PC-3 (cell line): Measurements from ENCODE around the gene CTDSP1. TPM values are rescaled to one million over a fixed set of nuclear protein-coding genes. Genes with fewer than 3 reads are reported as not detected.

ENCODE experiments used
- ATAC-seq: fragments of 200-7000 bp; cut with Tn5 transposase; 2 replicates; pipeline ENCODE4 v1.9.1; 2020; ENCODE audit warnings: mild to moderate bottlenecking, moderate library complexity
- BruUV-seq: library from RNA; stranded (reverse); fragments of 400-500 nt; replicated peaks from 2 replicates; lab custom pipeline; 2021; lab: Mats Ljungman, UMichigan
- CTCF ChIA-PET: fragments of 300-600 bp; sonication (Branson Sonifier 250); formaldehyde crosslinking; loops from one replicate; lab custom pipeline; 2022; ENCODE audit warnings: antibody characterized with exemption; lab: Charles Lee
- POLR2A ChIA-PET: fragments of 300-600 bp; sonication (Branson Sonifier 250); formaldehyde crosslinking; loops from one replicate; lab custom pipeline; 2022; ENCODE audit warnings: antibody characterized with exemption; ENCODE audit not compliant: unreplicated experiment; lab: Charles Lee
- DNase-seq: peaks from one replicate; pipeline ENCODE4 v3.0.0-alpha.2; 2015
- H2AFZ ChIP-seq: fragments of 300-600 bp; sonication (generic); 2 replicates; pipeline ENCODE4 v1.6.0; 2016; ENCODE audit warnings: antibody characterized with exemption, low read length
- H3F3A ChIP-seq: fragments of 300-600 bp; sonication (generic); one replicate; pipeline ENCODE4 v1.6.0; 2017; ENCODE audit warnings: antibody characterized with exemption, low read length, control low read depth, mild to moderate bottlenecking; ENCODE audit not compliant: unreplicated experiment
- H3K27ac ChIP-seq: fragments of 300-600 bp; sonication (generic); 2 replicates; pipeline ENCODE4 v1.5.1; 2016; ENCODE audit warnings: mild to moderate bottlenecking, low read length
- H3K27me3 ChIP-seq: fragments of 300-600 bp; sonication (generic); 2 replicates; pipeline ENCODE4 v1.6.1; 2016; ENCODE audit warnings: low read length, mixed read lengths
- H3K36me3 ChIP-seq: fragments of 300-600 bp; sonication (generic); 2 replicates; pipeline ENCODE4 v1.6.1; 2016; ENCODE audit warnings: low read depth, mixed run types, low read length, mixed read lengths
- H3K4me1 ChIP-seq: fragments of 300-600 bp; sonication (generic); 2 replicates; pipeline ENCODE4 v1.5.1; 2016; ENCODE audit warnings: low read length; ENCODE audit not compliant: insufficient read depth
- H3K4me2 ChIP-seq: fragments of 300-600 bp; sonication (generic); 2 replicates; pipeline ENCODE4 v1.6.0; 2016; ENCODE audit warnings: low read length
- H3K4me3 ChIP-seq: fragments of 300-600 bp; sonication (generic); 2 replicates; pipeline ENCODE4 v1.5.1; 2016; ENCODE audit warnings: mild to moderate bottlenecking, low read length, mixed read lengths
- H3K79me2 ChIP-seq: fragments of 300-600 bp; sonication (generic); 2 replicates; pipeline ENCODE4 v1.6.1; 2017; ENCODE audit warnings: low read length, mixed read lengths
- H3K9ac ChIP-seq: fragments of 300-600 bp; sonication (generic); 2 replicates; pipeline ENCODE4 v1.6.0; 2016; ENCODE audit warnings: mild to moderate bottlenecking, low read length
- H3K9me2 ChIP-seq: fragments of 300-600 bp; sonication (generic); replicated peaks from 2 replicates; pipeline ENCODE4 v1.6.1; 2016; ENCODE audit warnings: mixed run types, low read length, mixed read lengths
- H3K9me3 ChIP-seq: fragments of 300-600 bp; sonication (generic); 2 replicates; pipeline ENCODE4 v1.6.1; 2016; ENCODE audit warnings: low read length, mixed read lengths
- H4K20me1 ChIP-seq: fragments of 300-600 bp; sonication (generic); 2 replicates; pipeline ENCODE4 v1.6.1; 2016; ENCODE audit warnings: low read length, mixed read lengths
- EZH2 ChIP-seq: fragments of 300-600 bp; sonication (generic); IDR thresholded peaks from one replicate; pipeline ENCODE4 v1.6.1; 2017; ENCODE audit warnings: antibody characterized with exemption, mild to moderate bottlenecking, low read length; ENCODE audit not compliant: unreplicated experiment
- EZH2phosphoT487 ChIP-seq: fragments of 300-600 bp; sonication (generic); IDR thresholded peaks from 2 replicates; pipeline ENCODE4 v1.6.1; 2018; ENCODE audit warnings: mild to moderate bottlenecking, antibody characterized with exemption, low read length, borderline replicate concordance
- intact Hi-C: fragments of 100-400 bp; cut with micrococcal nuclease; formaldehyde crosslinking; loops from 2 replicates; pipeline ENCODE4 v1.9.0; 2023
- total RNA-seq: library from RNA; depleted of rRNA; stranded (reverse); fragments of >200 nt; gene quantifications from 2 replicates; pipeline ENCODE4 v1.2.3, GENCODE V29; 2014
- TF ChIP-seq, protein P1 (sequence below): fragments of 300-600 bp; sonication (generic); conservative IDR thresholded peaks from 2 replicates; pipeline ENCODE4 v1.5.1; 2017; ENCODE audit warnings: antibody characterized with exemption, low read depth, mild to moderate bottlenecking, low read length

CTDSP1 gene
- total RNA-seq, 1 experiment from 2014 or later: 73.2 TPM

DNA sequence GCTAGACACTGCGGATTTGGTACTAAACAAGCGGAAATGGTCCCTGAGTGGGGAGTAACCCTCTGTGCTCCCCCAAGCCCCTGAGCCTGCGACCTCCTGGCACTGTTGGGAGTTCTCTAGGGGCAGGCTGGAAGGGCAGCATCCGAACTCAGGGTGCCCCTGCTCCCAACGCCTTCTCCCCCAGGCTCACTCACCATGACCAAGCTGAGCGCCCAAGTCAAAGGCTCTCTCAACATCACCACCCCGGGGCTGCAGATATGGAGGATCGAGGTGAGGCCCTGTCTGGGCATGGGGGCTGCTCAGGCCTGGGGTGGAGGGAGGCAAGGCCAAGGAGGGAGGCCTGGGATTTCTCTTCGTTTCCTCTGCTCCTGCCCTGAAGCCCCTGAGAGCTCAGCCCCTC lies 23.9 kb downstream of the CTDSP1 start:
- Histone ChIP-seq H3K4me2 (no peak overlapping the region), H3K9ac (no peak overlapping the region), H4K20me1 (no peaks in the 10 kb centered on the region), H3K9me3 (no peaks in the 10 kb centered on the region), H3K27me3 (no peaks in the 10 kb centered on the region), H3K9me2 (no peaks in the 10 kb centered on the region), H3K4me3 (no peak overlapping the region), H3K4me1 (no peaks in the 10 kb centered on the region), H2AFZ (no peak overlapping the region), H3K36me3 (no peaks in the 10 kb centered on the region), H3F3A (no peaks in the 10 kb centered on the region), H3K79me2 (no peaks in the 10 kb centered on the region), H3K27ac (no peak overlapping the region)
- CTCF ChIA-PET: no interaction called here
- intact Hi-C loops: no loop called here
- ATAC-seq (no peak), DNase-seq (no peak)
- no TSS peak for BruUV-seq
- POLR2A ChIA-PET: no interaction called here
- no peak for TF ChIP-seq EZH2phosphoT487
- TF ChIP-seq, protein P1, sequence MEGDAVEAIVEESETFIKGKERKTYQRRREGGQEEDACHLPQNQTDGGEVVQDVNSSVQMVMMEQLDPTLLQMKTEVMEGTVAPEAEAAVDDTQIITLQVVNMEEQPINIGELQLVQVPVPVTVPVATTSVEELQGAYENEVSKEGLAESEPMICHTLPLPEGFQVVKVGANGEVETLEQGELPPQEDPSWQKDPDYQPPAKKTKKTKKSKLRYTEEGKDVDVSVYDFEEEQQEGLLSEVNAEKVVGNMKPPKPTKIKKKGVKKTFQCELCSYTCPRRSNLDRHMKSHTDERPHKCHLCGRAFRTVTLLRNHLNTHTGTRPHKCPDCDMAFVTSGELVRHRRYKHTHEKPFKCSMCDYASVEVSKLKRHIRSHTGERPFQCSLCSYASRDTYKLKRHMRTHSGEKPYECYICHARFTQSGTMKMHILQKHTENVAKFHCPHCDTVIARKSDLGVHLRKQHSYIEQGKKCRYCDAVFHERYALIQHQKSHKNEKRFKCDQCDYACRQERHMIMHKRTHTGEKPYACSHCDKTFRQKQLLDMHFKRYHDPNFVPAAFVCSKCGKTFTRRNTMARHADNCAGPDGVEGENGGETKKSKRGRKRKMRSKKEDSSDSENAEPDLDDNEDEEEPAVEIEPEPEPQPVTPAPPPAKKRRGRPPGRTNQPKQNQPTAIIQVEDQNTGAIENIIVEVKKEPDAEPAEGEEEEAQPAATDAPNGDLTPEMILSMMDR: no peak
- no peak for TF ChIP-seq EZH2

GRCh38 chr2:218425531-218425930 lies 25.9 kb downstream of the CTDSP1 start:
- no peaks in the 10 kb centered on the region for H3K4me1 ChIP-seq
- no peaks in the 10 kb centered on the region for H3K79me2 ChIP-seq
- DNase-seq (no peak), ATAC-seq (no peak)
- no peaks in the 10 kb centered on the region for H3K27me3 ChIP-seq
- H3K36me3 ChIP-seq: no peaks in the 10 kb centered on the region
- no peaks in the 10 kb centered on the region for H3K9me2 ChIP-seq
- no peak overlapping the region for H3K27ac ChIP-seq
- POLR2A ChIA-PET: no interaction called here
- H4K20me1 ChIP-seq: no peaks in the 10 kb centered on the region
- TF ChIP-seq EZH2 (no peak), EZH2phosphoT487 (no peak)
- TF ChIP-seq, protein P1: no peak
- H3K4me2 ChIP-seq: no peak overlapping the region
- H3F3A ChIP-seq: no peaks in the 10 kb centered on the region
- intact Hi-C loops: no loop called here
- H3K4me3 ChIP-seq: no peak overlapping the region
- no peak overlapping the region for H3K9ac ChIP-seq
- no peaks in the 10 kb centered on the region for H3K9me3 ChIP-seq
- no TSS peak for BruUV-seq
- CTCF ChIA-PET: interaction anchor here (0.6 kb wide), 1 partner anchor 91 kb away, joined by 4 read pairs; no protein-coding TSS in a partner anchor
- no peak overlapping the region for H2AFZ ChIP-seq

GRCh38 chr2:218427741-218428140 lies 28.1 kb downstream of the CTDSP1 start:
- Histone ChIP-seq H2AFZ (no peak overlapping the region), H3K9me3 (no peaks in the 10 kb centered on the region), H3K9me2 (no peaks in the 10 kb centered on the region), H3K27me3 (no peaks in the 10 kb centered on the region), H4K20me1 (no peaks in the 10 kb centered on the region), H3K36me3 (no peaks in the 10 kb centered on the region), H3K79me2 (no peaks in the 10 kb centered on the region), H3F3A (no peaks in the 10 kb centered on the region), H3K9ac (no peak overlapping the region), H3K27ac (no peak overlapping the region), H3K4me2 (no peak overlapping the region), H3K4me3 (no peak overlapping the region), H3K4me1 (no peaks in the 10 kb centered on the region)
- ATAC-seq (no peak), DNase-seq (no peak)
- intact Hi-C loops: no loop called here
- TF ChIP-seq, protein P1: no peak
- ChIA-PET POLR2A (no interaction called here), CTCF (no interaction called here)
- no TSS peak for BruUV-seq
